ENCODE measurements around the gene SCNN1B.

SCNN1B gene

GRCh38 chr16:23321206-23321875 is 19.2 kb downstream of the SCNN1B start:
- no peak for DNase-seq (ENCODE audit: low read depth)

DNA sequence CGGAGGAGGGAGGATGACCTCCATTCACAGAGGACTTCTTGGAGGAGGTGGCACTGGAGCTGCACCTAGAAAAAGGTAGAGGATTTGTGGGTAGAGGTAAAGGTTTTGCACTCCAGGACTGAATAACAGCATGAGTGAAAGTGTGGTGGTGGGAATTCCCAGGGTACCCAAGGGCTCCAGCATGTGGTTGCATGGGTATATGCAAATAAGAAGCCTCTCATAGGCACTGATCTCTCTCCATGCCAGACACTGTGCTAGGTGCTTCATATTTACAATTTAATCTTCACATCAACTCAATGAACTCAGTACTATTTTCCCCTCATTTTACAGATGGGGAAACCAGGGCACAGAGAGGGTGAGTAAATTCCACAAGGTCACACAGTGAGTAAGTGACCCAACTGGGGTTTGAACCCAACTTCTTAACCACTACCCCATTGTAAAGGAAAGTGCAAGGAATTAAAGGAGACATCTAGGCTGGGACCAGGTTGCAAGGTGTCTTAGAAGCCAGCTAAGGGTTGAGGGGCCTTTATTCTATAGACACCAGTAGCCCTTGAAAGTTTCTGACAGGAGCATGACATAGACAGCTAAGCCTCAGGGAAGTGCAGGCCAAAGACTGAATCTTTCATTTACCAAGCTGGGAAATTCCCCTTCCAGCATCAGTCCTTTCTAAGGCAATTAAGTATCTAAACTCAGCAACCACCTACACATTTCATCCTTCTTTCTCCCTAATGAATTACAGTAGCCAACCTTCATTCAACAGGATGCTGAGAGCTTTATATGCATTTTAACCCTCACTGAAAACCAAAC is 21.3 kb downstream of the SCNN1B start:
- no peak for DNase-seq (ENCODE audit: low read depth)

- no peak for DNase-seq (ENCODE audit: low read depth)
These were observed 22.6 kb downstream of the SCNN1B start for GRCh38 chr16:23324727-23325126.

DNA sequence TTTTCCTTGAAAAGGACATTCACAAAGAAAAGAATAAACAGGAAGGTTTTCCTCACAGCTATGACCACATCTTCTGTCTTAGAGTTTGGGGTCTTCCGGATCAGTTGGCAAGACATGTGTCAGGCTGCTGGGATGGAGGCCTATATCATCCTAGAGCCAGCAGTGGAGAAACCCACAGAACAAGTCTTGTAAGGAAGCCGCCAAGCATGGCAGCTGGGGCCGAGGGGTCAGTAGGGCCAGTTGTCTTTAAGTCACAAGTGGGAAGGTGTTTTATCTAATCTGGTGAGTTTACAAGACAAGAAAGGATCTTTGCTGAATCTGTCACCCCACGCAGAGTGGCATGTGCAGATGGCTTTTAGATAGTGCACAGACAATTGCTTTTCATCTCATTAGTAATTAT is 25.7 kb downstream of the SCNN1B start:
- no peak for DNase-seq (ENCODE audit: low read depth)

DNA sequence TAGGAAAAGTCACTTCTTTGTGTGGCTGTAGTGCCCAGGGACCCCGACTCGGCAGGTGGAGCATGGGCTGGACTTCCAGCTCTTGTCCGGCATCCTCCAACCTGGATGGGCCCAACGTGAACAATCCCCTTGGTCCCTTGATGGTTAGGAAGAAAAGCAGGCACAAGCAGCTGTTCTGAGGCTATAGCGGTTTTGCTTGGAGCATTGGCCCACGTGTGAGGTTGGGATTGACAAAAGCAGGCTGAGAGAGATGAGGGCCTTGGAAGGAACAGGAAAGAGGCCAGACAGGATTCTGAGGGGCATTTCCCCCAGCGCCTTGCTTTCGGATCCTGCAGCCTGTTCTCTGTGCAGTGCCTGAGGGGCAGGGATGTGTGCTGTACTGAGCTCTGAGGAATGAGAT is 28.1 kb downstream of the SCNN1B start:
- DNase-seq (ENCODE audit: low read depth), result no peak

DNA sequence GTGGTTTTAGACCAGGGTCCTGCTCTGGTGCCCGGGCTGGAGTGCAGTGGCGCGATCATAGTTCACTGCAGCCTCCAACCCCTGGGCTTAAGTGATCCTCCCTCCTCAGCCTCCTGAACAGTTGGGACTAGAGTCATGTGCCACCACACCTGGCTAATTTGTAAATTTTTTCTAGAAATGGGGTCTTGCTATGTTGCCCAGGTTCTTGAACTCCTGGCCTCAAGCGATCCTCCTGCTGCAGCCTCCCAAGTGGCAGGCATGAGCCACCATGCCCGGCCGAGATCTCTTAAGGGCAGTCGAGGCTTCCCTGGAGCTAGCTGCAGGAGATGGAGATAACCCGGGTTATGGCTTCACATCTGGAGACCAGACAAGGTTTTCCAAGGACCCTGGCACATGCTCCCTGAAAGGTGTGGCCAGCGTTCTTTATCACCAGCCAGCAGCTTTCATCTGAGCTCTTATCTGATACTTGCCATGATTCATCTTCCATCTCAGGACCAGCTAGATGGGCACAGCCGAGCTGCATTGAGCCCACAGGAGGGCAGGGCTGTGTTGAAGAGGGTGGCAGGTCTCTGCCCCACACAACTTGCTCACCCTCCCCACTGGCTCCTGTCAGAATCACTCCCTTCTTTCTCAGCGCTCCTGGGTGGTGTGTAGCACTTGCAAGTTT is 28.6 kb downstream of the SCNN1B start:
- DNase-seq (ENCODE audit: low read depth), result no peak

GRCh38 chr16:23333034-23333579 is 31.0 kb downstream of the SCNN1B start:
- DNase-seq (ENCODE audit: low read depth), result no peak

DNA sequence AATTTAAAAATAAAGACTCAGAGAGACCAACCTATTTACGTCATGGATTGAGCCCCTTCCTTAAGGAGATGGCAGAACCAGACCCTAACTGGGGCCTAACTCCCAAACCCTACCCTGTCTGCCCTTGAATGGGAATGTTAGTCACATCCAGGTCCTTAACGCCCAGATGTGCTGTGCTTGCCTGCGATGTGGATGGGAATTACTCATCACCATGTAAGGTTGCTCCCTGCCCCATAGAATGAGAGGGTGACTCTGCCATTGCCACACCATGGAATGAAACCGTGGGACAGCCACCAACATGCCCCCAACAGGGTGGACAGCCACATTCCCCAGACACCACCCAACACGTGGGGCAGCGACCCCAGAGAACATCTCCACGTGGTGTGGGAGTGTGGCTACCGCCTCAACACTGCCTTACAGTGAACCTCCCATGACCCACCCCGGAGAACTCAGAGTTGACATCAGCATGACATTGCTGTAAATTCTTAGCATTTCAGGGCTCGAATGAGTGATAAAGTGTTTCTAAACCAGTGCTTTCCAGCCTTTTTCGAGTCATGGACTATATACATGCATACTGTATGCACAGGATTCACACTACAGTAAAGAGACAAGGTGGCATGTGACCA is 31.8 kb downstream of the SCNN1B start:
- DNase-seq (ENCODE audit: low read depth), result no peak

GRCh38 chr16:23334457-23334853 is 32.4 kb downstream of the SCNN1B start:
- DNase-seq (ENCODE audit: low read depth), result no peak

- DNase-seq (ENCODE audit: low read depth), result no peak
These were observed 32.8 kb downstream of the SCNN1B start for GRCh38 chr16:23334950-23335349.

GRCh38 chr16:23337836-23338550 is 35.9 kb downstream of the SCNN1B start:
- DNase-seq (ENCODE audit: low read depth), result no peak

GRCh38 chr16:23339787-23340186 is 37.7 kb downstream of the SCNN1B start:
- DNase-seq (ENCODE audit: low read depth), result no peak

DNA sequence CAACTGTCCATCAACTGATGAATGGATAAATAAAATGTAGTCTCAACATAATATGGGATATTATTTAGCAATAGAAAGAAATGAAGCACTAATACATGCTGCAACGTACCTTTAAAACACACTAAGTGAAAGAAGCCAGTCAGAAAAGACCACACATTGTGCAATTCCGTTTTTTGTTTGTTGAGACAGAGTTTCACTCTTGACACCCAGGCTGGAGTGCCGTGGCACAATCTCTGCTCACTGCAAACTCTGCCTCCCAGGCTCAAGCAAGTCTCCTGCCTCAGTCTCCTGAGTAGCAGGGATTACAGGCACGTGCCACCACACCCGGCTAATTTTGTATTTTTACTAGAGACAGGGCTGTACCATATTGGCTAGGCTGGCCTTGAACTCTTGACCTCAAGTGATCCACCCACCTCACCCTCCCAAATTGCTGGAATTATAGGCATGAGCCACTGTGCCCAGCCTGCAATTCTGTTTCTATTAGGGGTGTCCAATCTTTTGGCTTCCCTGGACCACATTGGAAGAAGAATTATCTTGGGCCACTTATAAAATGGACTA is 40.1 kb downstream of the SCNN1B start:
- no peak for DNase-seq (ENCODE audit: low read depth)

DNA sequence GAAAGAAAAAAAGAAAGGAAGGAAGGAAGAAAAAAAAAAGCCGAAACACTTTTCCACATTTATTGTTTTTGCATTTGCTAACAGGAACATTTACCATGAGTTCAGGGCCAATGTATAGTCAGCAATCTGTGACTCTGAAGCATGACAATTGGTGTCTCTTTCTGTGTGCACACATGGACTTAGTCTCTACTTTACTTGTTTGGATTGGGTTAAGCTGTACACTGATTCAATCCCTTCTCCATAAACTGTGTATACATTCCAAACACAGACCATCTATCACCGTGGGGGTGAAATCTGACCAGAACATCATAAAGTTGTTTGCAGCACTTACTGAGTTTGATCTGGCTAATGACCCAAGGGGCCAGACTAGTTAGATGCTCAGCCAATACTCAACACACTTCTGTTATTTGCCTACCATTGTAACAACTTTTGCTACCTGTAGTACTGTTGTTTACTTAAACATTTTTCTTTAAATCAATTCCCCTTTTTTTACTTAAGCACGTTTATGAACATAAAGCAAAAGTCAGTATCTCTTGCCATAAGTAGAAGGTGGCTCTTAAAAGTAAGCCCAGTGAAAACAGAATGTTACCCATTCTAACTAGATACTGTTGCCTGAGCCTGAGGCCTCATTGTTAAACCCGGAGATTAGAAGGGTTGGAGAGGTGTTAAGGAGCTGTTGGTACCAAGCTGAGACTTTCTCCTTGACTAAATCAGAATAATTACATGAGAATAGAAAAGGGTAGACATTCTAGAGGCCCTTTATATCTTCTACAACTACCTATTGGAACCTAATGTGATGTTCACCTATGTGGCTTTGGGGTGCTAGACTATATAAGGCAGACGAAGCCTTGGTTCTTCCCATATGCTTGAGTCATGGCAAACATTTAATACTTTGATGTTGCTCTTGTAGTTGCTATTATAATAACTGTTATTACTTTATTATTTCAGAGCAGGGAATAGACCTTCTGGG is 41.8 kb downstream of the SCNN1B start:
- DNase-seq (ENCODE audit: low read depth), result no peak

- no peak for DNase-seq (ENCODE audit: low read depth)
These were observed 43.1 kb downstream of the SCNN1B start for GRCh38 chr16:23345237-23345636.

DNA sequence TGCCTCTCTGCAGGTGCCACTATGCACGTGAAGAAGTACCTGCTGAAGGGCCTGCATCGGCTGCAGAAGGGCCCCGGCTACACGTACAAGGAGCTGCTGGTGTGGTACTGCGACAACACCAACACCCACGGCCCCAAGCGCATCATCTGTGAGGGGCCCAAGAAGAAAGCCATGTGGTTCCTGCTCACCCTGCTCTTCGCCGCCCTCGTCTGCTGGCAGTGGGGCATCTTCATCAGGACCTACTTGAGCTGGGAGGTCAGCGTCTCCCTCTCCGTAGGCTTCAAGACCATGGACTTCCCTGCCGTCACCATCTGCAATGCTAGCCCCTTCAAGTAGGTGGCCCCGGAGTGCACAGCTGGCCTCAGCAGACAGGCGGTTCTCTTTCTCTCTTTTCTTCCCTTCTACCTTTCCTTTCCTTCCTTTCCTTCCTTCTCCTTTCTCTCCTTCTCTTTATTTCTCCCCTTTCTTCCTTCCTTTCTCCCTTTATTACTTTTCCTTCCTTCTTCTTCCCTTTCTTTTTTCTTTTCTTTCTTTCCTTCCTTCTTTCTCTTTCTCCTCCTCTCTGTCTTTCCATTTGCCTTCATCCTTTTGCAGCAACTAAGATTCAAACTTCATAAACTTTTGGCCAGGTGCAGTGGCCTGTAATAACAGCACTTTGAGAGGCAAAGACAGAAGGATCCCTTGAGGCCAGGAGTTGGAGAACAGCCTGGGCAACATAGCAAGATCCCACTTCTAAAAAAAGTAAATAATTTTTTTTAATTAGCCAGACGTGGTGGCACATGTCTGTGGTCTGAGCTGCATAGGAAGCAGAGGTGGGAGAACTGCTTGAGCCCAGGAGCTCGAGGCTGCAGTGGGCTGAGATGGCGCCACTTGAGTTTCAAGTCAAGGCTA is 46.7 kb downstream of the SCNN1B start:
- DNase-seq (ENCODE audit: low read depth), result no peak

DNA sequence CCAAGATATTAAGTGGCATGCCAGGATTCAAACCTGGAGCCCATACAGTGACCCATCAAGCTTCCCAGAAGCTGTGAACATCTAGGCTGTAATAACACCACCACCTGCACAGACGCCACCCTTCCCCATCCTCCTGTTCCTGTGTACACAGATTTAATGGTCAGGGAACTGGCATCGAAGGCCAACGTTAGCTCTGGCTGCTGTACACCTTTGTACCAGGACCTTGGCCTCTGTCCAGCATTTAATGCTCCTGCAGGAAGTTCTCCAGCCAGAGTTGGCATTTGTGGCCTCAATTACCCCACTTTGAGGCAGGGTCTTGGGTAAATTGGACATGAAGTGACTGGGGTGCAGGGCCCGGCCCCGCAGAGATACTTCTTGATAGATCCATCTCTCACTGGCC is 49.3 kb downstream of the SCNN1B start:
- no peak for DNase-seq (ENCODE audit: low read depth)

GRCh38 chr16:23353440-23353839 is 51.3 kb downstream of the SCNN1B start:
- no peak for DNase-seq (ENCODE audit: low read depth)

DNA sequence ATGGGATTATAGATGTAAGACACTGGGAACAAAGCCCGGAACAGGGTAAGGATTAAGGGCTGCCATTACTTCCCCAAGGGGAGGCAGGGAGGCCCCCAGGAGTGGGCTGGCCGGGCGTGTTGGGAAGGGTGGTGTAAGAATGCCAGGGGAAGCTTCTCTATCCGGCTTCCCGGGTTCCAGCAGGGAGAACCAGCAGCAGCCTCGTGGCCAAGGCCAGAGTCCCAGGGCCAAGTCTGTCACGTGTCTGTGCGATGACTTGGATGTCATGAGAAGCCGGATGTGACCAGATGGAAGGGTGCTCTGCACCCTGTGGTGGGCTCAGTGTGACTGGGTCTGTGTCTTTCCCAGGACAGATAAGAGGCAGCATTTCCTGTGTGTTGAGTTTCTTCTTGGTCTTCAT is 52.1 kb downstream of the SCNN1B start:
- no peak for DNase-seq (ENCODE audit: low read depth)

Data from non-pigmented ciliary epithelial cell (primary cell).